ENCODE data around the gene TRMU. TPM values are rescaled to one million over a fixed set of nuclear protein-coding genes. Genes with fewer than 3 reads are reported as not detected.
"Not testable (repeated sequence)": the region's sequence is repeated elsewhere in the genome, so short reads cannot be mapped to it uniquely, and the experiment has no call there.

TRMU gene
- polyA plus RNA-seq, 1 experiment: 23.7 TPM

- no peak for TF ChIP-seq CTCF (IDR thresholded peaks at IDR 0.05; ENCODE audit: low read depth, low read length)
- no peak overlapping the region for H3K27ac ChIP-seq (ENCODE audit: low read depth, low read length)
- peaks cover 26% of the 10 kb centered on the region for H3K27me3 ChIP-seq (ENCODE audit: control insufficient read depth, insufficient read depth, low read length)
- H3K9me3 ChIP-seq (ENCODE audit: control insufficient read depth, insufficient read depth, low read length): no peaks in the 10 kb centered on the region
- DNase-seq (ENCODE audit: low read depth, low spot score): no peak
- H3K4me3 ChIP-seq (ENCODE audit: low read depth, low read length): no peak overlapping the region
- CTCF ChIA-PET: no interaction called here
- POLR2A ChIA-PET: no interaction called here
Observed at GRCh38 chr22:46399251-46400024, 63.9 kb downstream of the TRMU start.

GRCh38 chr22:46401370-46401769 lies 65.9 kb downstream of the TRMU start:
- TF ChIP-seq CTCF (IDR thresholded peaks at IDR 0.05; ENCODE audit: low read depth, low read length): no peak
- no peak overlapping the region for H3K4me3 ChIP-seq (ENCODE audit: low read depth, low read length)
- ChIA-PET POLR2A (no interaction called here), CTCF (no interaction called here)
- no peak for DNase-seq (ENCODE audit: low read depth, low spot score)
- H3K9me3 ChIP-seq (ENCODE audit: control insufficient read depth, insufficient read depth, low read length): no peaks in the 10 kb centered on the region
- no peak overlapping the region for H3K27ac ChIP-seq (ENCODE audit: low read depth, low read length)
- peaks cover 26% of the 10 kb centered on the region for H3K27me3 ChIP-seq (ENCODE audit: control insufficient read depth, insufficient read depth, low read length)

- Histone ChIP-seq H3K9me3 (ENCODE audit: control insufficient read depth, insufficient read depth, low read length) (no peaks in the 10 kb centered on the region), H3K27me3 (ENCODE audit: control insufficient read depth, insufficient read depth, low read length) (peaks cover 31% of the 10 kb centered on the region), H3K27ac (ENCODE audit: low read depth, low read length) (no peak overlapping the region), H3K4me3 (ENCODE audit: low read depth, low read length) (no peak overlapping the region)
- POLR2A ChIA-PET: no interaction called here
- DNase-seq (ENCODE audit: low read depth, low spot score): no peak
- CTCF ChIA-PET: interaction anchor here (0.6 kb wide), 1 partner anchor 33 kb away, joined by 5 read pairs; no protein-coding TSS in a partner anchor
- TF ChIP-seq CTCF (IDR thresholded peaks at IDR 0.05; ENCODE audit: low read depth, low read length): no peak
Observed at GRCh38 chr22:46402505-46402904, 67.0 kb downstream of the TRMU start.

- H3K9me3 ChIP-seq (ENCODE audit: control insufficient read depth, insufficient read depth, low read length); CTCF ChIA-PET; H3K27ac ChIP-seq (ENCODE audit: low read depth, low read length); DNase-seq (ENCODE audit: low read depth, low spot score); POLR2A ChIA-PET; H3K4me3 ChIP-seq (ENCODE audit: low read depth, low read length): not testable (repeated sequence)
- peaks cover 23% of the 10 kb centered on the region for H3K27me3 ChIP-seq (ENCODE audit: control insufficient read depth, insufficient read depth, low read length)
Observed at GRCh38 chr22:46403880-46404279, 68.4 kb downstream of the TRMU start.

- CTCF ChIA-PET: no interaction called here
- no peak overlapping the region for H3K4me3 ChIP-seq (ENCODE audit: low read depth, low read length)
- H3K27ac ChIP-seq (ENCODE audit: low read depth, low read length): no peak overlapping the region
- DNase-seq (ENCODE audit: low read depth, low spot score): no peak
- H3K27me3 ChIP-seq (ENCODE audit: control insufficient read depth, insufficient read depth, low read length): peaks cover 18% of the 10 kb centered on the region
- no peaks in the 10 kb centered on the region for H3K9me3 ChIP-seq (ENCODE audit: control insufficient read depth, insufficient read depth, low read length)
- no peak for TF ChIP-seq CTCF (IDR thresholded peaks at IDR 0.05; ENCODE audit: low read depth, low read length)
- POLR2A ChIA-PET: no interaction called here
Observed at GRCh38 chr22:46405901-46406300, 70.4 kb downstream of the TRMU start.

Data from AG04450 (cell line).